HepG2 (cell line): ENCODE data around the gene TMBIM1. TPM values are rescaled to one million over a fixed set of nuclear protein-coding genes. Genes with fewer than 3 reads are reported as not detected.
A peak's percentile ranks its signal among the peaks of the same experiment; 100 is the strongest.

Experiments used
- CC2D1A ChIP-seq: sonication (generic); formaldehyde crosslinking; IDR thresholded peaks from 2 replicates; pipeline ENCODE4 v1.8.1; 2023; ENCODE audit warnings: mild to moderate bottlenecking, missing genetic modification reagents
- HNF4A ChIP-seq: sonication (generic); formaldehyde crosslinking; IDR thresholded peaks from 2 replicates; pipeline ENCODE4 v1.4.0; 2020; ENCODE audit warnings: missing genetic modification reagents
- NCOA1 ChIP-seq: sonication (generic); formaldehyde crosslinking; IDR thresholded peaks from 2 replicates; pipeline ENCODE4 v1.9.0; 2021; ENCODE audit warnings: missing genetic modification reagents
- NRL ChIP-seq: sonication (generic); formaldehyde crosslinking; IDR thresholded peaks from 2 replicates; pipeline ENCODE4 v1.5.0; 2020; ENCODE audit warnings: missing genetic modification reagents, mild to moderate bottlenecking, moderate library complexity, borderline replicate concordance
- RXRA ChIP-seq: sonication (generic); formaldehyde crosslinking; IDR thresholded peaks from 2 replicates; pipeline ENCODE4 v1.5.1; 2020; ENCODE audit warnings: missing genetic modification reagents
- TEAD3 ChIP-seq: optimal IDR thresholded peaks from 2 replicates; pipeline ENCODE3; 2016; ENCODE audit warnings: borderline replicate concordance
- XRCC5 ChIP-seq: fragments of 200-400 bp; formaldehyde crosslinking; optimal IDR thresholded peaks from 2 replicates; pipeline ENCODE3; 2017; ENCODE audit warnings: mild to moderate bottlenecking, low read length
- ZBTB7B ChIP-seq: sonication (generic); formaldehyde crosslinking; IDR thresholded peaks from 2 replicates; pipeline ENCODE4 v1.4.0; 2020; ENCODE audit warnings: missing genetic modification reagents
- ZFY ChIP-seq: sonication (generic); formaldehyde crosslinking; IDR thresholded peaks from 2 replicates; pipeline ENCODE4 v1.4.0; 2020; ENCODE audit warnings: missing genetic modification reagents
- ZNF251 ChIP-seq: sonication (generic); formaldehyde crosslinking; IDR thresholded peaks from 2 replicates; pipeline ENCODE4 v1.9.0; 2021; ENCODE audit warnings: mild to moderate bottlenecking, missing genetic modification reagents
- ZNF382 ChIP-seq: sonication (generic); formaldehyde crosslinking; IDR thresholded peaks from 2 replicates; pipeline ENCODE4 v1.5.0; 2020; ENCODE audit warnings: missing genetic modification reagents, mild to moderate bottlenecking, borderline replicate concordance
- ZNF431 ChIP-seq: sonication (generic); formaldehyde crosslinking; IDR thresholded peaks from 2 replicates; pipeline ENCODE4 v1.9.0; 2022; ENCODE audit warnings: missing genetic modification reagents, low read depth, mild to moderate bottlenecking, borderline replicate concordance
- ZNF549 ChIP-seq: sonication (generic); formaldehyde crosslinking; IDR thresholded peaks from 2 replicates; pipeline ENCODE4 v1.5.0; 2020; ENCODE audit warnings: missing genetic modification reagents
- ZSCAN21 ChIP-seq: sonication (generic); formaldehyde crosslinking; IDR thresholded peaks from 2 replicates; pipeline ENCODE4 v1.8.0; 2022; ENCODE audit warnings: mild to moderate bottlenecking, missing genetic modification reagents, moderate library complexity, borderline replicate concordance
- ZZZ3 ChIP-seq: sonication (generic); formaldehyde crosslinking; IDR thresholded peaks from 2 replicates; pipeline ENCODE4 v1.4.0; 2020; ENCODE audit warnings: missing genetic modification reagents, mild to moderate bottlenecking, borderline replicate concordance
- polyA plus RNA-seq, 8 experiments: library from polyadenylated mRNA; depleted of rRNA in 3 of 8; stranded (reverse) in 7 of 8; unstranded in 1 of 8; fragments of >200 nt; fragmentation: Illumina TruSeq in 4 of 8; extraction: Trizol in 4 of 8; gene quantifications; 2 replicates each; pipeline versions ENCODE4 v1.2.1 to v1.2.3, GENCODE V29; 2011 to 2016; ENCODE audit warnings: low read depth in 4 of 8, missing spikeins in 1 of 8, mixed read lengths in 1 of 8; ENCODE audit not compliant: insufficient read depth in 1 of 8
- total RNA-seq, 5 experiments: library from RNA; depleted of rRNA; stranded (reverse); fragments of >200 nt; fragmentation: Illumina TruSeq; extraction: Trizol; gene quantifications; 2 replicates each; pipeline ENCODE4 v1.2.3, GENCODE V29; 2016; ENCODE audit warnings: low read depth in 1 of 5
- TF ChIP-seq, protein P1 (sequence below): sonication (generic); formaldehyde crosslinking; IDR thresholded peaks from 2 replicates; pipeline ENCODE4 v1.5.1; 2020; ENCODE audit warnings: mild to moderate bottlenecking, missing genetic modification reagents, moderate library complexity
- TF ChIP-seq, protein P2 (sequence below): sonication (generic); formaldehyde crosslinking; IDR thresholded peaks from 2 replicates; pipeline ENCODE4 v1.5.0; 2020; ENCODE audit warnings: missing genetic modification reagents
- TF ChIP-seq, protein P3 (sequence below): IDR thresholded peaks from 2 replicates; pipeline ENCODE4 v1.4.0; 2020; ENCODE audit warnings: mild to moderate bottlenecking, missing genetic modification reagents
- TF ChIP-seq, protein P4 (sequence below): sonication (generic); formaldehyde crosslinking; IDR thresholded peaks from 2 replicates; pipeline ENCODE4 v1.4.0; 2020; ENCODE audit warnings: mild to moderate bottlenecking, missing genetic modification reagents, borderline replicate concordance

TMBIM1 gene
- total and polyA plus RNA-seq, 2 of the 13 experiments (the other 11 are each of a cell fraction or from before 2014, with no cell fraction given), result 127 to 139 TPM

DNA sequence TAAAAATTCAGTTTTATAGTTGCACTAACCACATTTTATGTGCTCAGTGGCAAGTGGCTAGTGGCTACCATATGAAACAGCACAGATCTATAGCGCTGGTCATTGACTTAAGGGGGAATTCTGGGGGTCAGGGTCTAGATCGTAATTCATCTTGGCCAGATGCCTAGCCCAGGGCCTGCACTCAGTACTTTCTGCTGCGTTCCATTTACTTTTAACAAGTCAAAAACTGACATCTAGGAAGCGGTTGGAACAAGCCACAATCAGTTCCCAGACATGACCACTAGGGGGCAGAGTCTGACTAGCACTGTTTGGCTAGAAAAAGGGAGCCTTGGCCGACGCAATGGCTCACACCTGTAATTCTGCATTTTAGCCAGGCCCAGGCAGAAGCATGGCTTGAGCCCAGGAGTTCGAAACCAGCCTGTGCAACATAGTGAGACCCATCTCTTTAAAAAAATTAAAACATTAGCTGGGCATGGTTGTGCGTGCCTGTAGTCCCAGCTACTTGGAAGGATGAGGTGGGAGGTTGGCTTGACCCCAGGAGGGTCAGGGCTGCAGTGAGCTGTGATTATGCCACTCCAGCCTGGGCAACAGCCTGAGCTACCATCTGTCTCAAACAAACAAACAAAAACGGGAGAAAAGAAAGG lies 9.0 kb upstream of the TMBIM1 start (continued):
- TF ChIP-seq, protein P1, sequence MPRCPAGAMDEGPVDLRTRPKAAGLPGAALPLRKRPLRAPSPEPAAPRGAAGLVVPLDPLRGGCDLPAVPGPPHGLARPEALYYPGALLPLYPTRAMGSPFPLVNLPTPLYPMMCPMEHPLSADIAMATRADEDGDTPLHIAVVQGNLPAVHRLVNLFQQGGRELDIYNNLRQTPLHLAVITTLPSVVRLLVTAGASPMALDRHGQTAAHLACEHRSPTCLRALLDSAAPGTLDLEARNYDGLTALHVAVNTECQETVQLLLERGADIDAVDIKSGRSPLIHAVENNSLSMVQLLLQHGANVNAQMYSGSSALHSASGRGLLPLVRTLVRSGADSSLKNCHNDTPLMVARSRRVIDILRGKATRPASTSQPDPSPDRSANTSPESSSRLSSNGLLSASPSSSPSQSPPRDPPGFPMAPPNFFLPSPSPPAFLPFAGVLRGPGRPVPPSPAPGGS, result peak; percentile 65; the same call in 1 of the 2 replicates
- TF ChIP-seq, protein P2, sequence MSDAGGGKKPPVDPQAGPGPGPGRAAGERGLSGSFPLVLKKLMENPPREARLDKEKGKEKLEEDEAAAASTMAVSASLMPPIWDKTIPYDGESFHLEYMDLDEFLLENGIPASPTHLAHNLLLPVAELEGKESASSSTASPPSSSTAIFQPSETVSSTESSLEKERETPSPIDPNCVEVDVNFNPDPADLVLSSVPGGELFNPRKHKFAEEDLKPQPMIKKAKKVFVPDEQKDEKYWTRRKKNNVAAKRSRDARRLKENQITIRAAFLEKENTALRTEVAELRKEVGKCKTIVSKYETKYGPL, result no peak
- TF ChIP-seq ZNF251 (CRISPR knock-in tag), result no peak
- TF ChIP-seq ZBTB7B, result peak; percentile 75; the same call in 1 of the 2 replicates
- peak; percentile 43; the same call in 1 of the 2 replicates for TF ChIP-seq RXRA (CRISPR knock-in tag)
- TF ChIP-seq XRCC5, result peak; percentile 67
- peak; percentile 57 for TF ChIP-seq ZFY
- no peak for TF ChIP-seq ZNF549
- no peak for TF ChIP-seq ZNF431 (CRISPR knock-in tag)
- no peak for TF ChIP-seq NRL
- no peak for TF ChIP-seq NCOA1 (CRISPR knock-in tag)
- TF ChIP-seq HNF4A (CRISPR knock-in tag), result peak; percentile 48; the same call in 1 of the 2 replicates
- no peak for TF ChIP-seq ZZZ3
- TF ChIP-seq TEAD3 (CRISPR knock-in tag), result peak; percentile 76
- TF ChIP-seq, protein P3, sequence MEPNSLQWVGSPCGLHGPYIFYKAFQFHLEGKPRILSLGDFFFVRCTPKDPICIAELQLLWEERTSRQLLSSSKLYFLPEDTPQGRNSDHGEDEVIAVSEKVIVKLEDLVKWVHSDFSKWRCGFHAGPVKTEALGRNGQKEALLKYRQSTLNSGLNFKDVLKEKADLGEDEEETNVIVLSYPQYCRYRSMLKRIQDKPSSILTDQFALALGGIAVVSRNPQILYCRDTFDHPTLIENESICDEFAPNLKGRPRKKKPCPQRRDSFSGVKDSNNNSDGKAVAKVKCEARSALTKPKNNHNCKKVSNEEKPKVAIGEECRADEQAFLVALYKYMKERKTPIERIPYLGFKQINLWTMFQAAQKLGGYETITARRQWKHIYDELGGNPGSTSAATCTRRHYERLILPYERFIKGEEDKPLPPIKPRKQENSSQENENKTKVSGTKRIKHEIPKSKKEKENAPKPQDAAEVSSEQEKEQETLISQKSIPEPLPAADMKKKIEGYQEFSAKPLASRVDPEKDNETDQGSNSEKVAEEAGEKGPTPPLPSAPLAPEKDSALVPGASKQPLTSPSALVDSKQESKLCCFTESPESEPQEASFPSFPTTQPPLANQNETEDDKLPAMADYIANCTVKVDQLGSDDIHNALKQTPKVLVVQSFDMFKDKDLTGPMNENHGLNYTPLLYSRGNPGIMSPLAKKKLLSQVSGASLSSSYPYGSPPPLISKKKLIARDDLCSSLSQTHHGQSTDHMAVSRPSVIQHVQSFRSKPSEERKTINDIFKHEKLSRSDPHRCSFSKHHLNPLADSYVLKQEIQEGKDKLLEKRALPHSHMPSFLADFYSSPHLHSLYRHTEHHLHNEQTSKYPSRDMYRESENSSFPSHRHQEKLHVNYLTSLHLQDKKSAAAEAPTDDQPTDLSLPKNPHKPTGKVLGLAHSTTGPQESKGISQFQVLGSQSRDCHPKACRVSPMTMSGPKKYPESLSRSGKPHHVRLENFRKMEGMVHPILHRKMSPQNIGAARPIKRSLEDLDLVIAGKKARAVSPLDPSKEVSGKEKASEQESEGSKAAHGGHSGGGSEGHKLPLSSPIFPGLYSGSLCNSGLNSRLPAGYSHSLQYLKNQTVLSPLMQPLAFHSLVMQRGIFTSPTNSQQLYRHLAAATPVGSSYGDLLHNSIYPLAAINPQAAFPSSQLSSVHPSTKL (CRISPR knock-in tag), result peak; percentile 75
- no peak for TF ChIP-seq ZNF382 (CRISPR knock-in tag)
- TF ChIP-seq ZSCAN21 (CRISPR knock-in tag), result 0 out of 2 replicates have a peak, but pooled peaks have one; percentile 43
- TF ChIP-seq, protein P4, sequence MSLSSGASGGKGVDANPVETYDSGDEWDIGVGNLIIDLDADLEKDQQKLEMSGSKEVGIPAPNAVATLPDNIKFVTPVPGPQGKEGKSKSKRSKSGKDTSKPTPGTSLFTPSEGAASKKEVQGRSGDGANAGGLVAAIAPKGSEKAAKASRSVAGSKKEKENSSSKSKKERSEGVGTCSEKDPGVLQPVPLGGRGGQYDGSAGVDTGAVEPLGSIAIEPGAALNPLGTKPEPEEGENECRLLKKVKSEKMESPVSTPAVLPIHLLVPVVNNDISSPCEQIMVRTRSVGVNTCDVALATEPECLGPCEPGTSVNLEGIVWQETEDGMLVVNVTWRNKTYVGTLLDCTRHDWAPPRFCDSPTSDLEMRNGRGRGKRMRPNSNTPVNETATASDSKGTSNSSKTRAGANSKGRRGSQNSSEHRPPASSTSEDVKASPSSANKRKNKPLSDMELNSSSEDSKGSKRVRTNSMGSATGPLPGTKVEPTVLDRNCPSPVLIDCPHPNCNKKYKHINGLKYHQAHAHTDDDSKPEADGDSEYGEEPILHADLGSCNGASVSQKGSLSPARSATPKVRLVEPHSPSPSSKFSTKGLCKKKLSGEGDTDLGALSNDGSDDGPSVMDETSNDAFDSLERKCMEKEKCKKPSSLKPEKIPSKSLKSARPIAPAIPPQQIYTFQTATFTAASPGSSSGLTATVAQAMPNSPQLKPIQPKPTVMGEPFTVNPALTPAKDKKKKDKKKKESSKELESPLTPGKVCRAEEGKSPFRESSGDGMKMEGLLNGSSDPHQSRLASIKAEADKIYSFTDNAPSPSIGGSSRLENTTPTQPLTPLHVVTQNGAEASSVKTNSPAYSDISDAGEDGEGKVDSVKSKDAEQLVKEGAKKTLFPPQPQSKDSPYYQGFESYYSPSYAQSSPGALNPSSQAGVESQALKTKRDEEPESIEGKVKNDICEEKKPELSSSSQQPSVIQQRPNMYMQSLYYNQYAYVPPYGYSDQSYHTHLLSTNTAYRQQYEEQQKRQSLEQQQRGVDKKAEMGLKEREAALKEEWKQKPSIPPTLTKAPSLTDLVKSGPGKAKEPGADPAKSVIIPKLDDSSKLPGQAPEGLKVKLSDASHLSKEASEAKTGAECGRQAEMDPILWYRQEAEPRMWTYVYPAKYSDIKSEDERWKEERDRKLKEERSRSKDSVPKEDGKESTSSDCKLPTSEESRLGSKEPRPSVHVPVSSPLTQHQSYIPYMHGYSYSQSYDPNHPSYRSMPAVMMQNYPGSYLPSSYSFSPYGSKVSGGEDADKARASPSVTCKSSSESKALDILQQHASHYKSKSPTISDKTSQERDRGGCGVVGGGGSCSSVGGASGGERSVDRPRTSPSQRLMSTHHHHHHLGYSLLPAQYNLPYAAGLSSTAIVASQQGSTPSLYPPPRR (CRISPR knock-in tag), result 0 out of 2 replicates have a peak, but pooled peaks have one; percentile 25
- TF ChIP-seq CC2D1A (CRISPR knock-in tag), result no peak
